B cell (primary cell): ENCODE data around the gene PRKCZ.

Experiments
- EZH2 ChIP-seq: IDR thresholded peaks from 2 replicates; pipeline ENCODE4 v1.6.1; 2012; ENCODE audit warnings: borderline replicate concordance, low read depth, mild to moderate bottlenecking, moderate library complexity, low read length; ENCODE audit not compliant: insufficient read depth, poor library complexity, severe bottlenecking
- TF ChIP-seq, protein P1 (sequence below): fragments of 200-600 bp; IDR thresholded peaks from one replicate; pipeline ENCODE4 v1.8.0; 2022; ENCODE audit warnings: antibody characterized with exemption, mild to moderate bottlenecking

DNA sequence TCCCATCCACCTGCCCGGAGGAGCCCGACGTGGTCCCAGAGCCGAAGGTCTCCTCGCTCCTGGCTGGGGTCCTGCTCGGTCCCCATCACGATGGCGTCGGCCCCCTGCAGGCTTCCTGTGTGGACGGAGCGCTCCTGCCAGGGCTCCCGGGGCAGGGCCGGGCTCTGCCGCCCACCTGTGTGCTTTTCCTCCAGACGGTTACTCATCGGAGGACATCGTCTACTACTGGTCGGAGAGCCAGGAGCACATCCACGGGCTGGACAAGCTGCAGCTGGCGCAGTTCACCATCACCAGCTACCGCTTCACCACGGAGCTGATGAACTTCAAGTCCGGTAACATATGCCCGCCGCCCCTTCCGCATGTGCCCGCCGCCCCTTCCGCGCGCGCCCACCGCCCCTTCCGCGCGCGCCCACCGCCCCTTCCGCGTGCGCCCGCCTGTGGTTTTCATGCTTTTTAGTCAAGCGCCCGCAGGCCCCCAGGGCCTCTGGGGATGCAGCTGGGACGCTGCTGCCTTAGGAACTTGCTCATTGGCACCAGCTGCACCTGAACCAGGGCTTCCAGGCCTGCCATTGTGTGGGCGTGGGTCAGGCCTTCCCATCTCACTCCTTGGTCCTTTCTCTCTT lies 22.1 kb upstream of the PRKCZ start:
- TF ChIP-seq, protein P1, sequence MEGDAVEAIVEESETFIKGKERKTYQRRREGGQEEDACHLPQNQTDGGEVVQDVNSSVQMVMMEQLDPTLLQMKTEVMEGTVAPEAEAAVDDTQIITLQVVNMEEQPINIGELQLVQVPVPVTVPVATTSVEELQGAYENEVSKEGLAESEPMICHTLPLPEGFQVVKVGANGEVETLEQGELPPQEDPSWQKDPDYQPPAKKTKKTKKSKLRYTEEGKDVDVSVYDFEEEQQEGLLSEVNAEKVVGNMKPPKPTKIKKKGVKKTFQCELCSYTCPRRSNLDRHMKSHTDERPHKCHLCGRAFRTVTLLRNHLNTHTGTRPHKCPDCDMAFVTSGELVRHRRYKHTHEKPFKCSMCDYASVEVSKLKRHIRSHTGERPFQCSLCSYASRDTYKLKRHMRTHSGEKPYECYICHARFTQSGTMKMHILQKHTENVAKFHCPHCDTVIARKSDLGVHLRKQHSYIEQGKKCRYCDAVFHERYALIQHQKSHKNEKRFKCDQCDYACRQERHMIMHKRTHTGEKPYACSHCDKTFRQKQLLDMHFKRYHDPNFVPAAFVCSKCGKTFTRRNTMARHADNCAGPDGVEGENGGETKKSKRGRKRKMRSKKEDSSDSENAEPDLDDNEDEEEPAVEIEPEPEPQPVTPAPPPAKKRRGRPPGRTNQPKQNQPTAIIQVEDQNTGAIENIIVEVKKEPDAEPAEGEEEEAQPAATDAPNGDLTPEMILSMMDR = no peak
- TF ChIP-seq EZH2 = no peak
